Activated CD4-positive, alpha-beta T cell treated with anti-CD3 and anti-CD28 coated beads for 24 hours (primary cell): ENCODE measurements around the gene TSPY9.
"Not testable (repeated sequence)": the region's sequence is repeated elsewhere in the genome, so short reads cannot be mapped to it uniquely, and the experiment has no call there.

Source experiments
- DNase-seq, 2 donors: peaks; one replicate each; pipeline ENCODE4 v3.0.0-alpha.2; 2020; ENCODE audit warnings: low read depth in 2 of 2

The TSPY9 gene, protein sequence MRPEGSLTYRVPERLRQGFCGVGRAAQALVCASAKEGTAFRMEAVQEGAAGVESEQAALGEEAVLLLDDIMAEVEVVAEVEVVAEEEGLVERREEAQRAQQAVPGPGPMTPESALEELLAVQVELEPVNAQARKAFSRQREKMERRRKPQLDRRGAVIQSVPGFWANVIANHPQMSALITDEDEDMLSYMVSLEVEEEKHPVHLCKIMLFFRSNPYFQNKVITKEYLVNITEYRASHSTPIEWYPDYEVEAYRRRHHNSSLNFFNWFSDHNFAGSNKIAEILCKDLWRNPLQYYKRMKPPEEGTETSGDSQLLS

GRCh38 chrY:9486967-9487366, at the start of gene TSPY9:
TSS of gene TSPY9 (plus strand) at chrY:9487267. CDS start at chrY:9487313, 46 bp downstream.
- not testable (repeated sequence) for DNase-seq

GRCh38 chrY:9466655-9467054, 20.4 kb upstream of the TSPY9 start, which contains the start of gene TSPY1:
TSS of gene TSPY1 (plus strand) at chrY:9466955. CDS start at chrY:9467001, 46 bp downstream.
- DNase-seq: not testable (repeated sequence)

GRCh38 chrY:9504396-9504795, 17.3 kb downstream of the TSPY9 start:
- not testable (repeated sequence) for DNase-seq

- DNase-seq: not testable (repeated sequence)
These were observed 29.2 kb downstream of the TSPY9 start for GRCh38 chrY:9516287-9516686.

- not testable (repeated sequence) for DNase-seq
These were observed 40.5 kb downstream of the TSPY9 start, which contains the start of gene TSPY10 for GRCh38 chrY:9527580-9527979. TSS of gene TSPY10 (plus strand) at chrY:9527880. CDS start at chrY:9527926, 46 bp downstream.
